IPS-20b (cell line): ENCODE results near the gene CNPY1.

Experiments
- H3K27ac ChIP-seq: one replicate; pipeline ENCODE4 v1.5.1; 2013; ENCODE audit warnings: low read length
- H3K27me3 ChIP-seq: 2 replicates; pipeline ENCODE4 v1.6.1; 2013; ENCODE audit warnings: mild to moderate bottlenecking, low read length, inconsistent platforms; ENCODE audit not compliant: insufficient read depth
- H3K36me3 ChIP-seq: 2 replicates; pipeline ENCODE4 v1.6.1; 2013; ENCODE audit warnings: low read depth, mild to moderate bottlenecking, inconsistent platforms, low read length, moderate library complexity; ENCODE audit not compliant: insufficient read depth
- H3K4me1 ChIP-seq: 2 replicates; pipeline ENCODE4 v1.6.1; 2013; ENCODE audit warnings: mild to moderate bottlenecking, control low read depth, inconsistent platforms, low read length, moderate library complexity; ENCODE audit not compliant: insufficient read depth
- H3K4me3 ChIP-seq: 2 replicates; pipeline ENCODE4 v1.5.1; 2013; ENCODE audit warnings: mild to moderate bottlenecking, low read length, inconsistent platforms
- H3K9ac ChIP-seq: 2 replicates; pipeline ENCODE4 v1.6.1; 2013; ENCODE audit warnings: low read depth, mild to moderate bottlenecking, inconsistent platforms, low read length, moderate library complexity
- H3K9me3 ChIP-seq: 2 replicates; pipeline ENCODE4 v1.6.1; 2013; ENCODE audit warnings: mild to moderate bottlenecking, low read depth, low read length, inconsistent platforms; ENCODE audit not compliant: insufficient read depth

Gene CNPY1

DNA sequence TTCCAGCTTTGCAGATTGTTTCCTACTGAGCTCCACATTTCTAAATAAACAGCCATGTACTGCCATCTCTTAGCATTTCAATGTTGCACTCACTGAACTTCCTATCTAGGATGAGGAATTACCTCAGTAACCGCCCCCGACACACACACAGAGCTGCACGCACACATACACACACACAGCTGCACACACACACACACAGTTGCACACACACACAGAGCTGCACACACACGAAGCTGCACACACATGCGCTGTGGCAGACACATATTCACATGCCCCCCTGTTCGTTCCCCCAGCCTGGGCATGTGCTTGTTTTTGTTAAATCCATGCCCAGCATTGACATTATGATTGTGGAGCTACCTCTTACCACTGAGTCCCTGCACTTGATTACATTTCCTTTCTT is 39.6 kb upstream of the CNPY1 start:
- Histone ChIP-seq H3K4me3 (no peak overlapping the region), H3K27me3 (no peaks in the 10 kb centered on the region), H3K36me3 (no peaks in the 10 kb centered on the region), H3K27ac (no peak overlapping the region), H3K4me1 (no peaks in the 10 kb centered on the region), H3K9ac (no peak overlapping the region), H3K9me3 (no peaks in the 10 kb centered on the region)

DNA sequence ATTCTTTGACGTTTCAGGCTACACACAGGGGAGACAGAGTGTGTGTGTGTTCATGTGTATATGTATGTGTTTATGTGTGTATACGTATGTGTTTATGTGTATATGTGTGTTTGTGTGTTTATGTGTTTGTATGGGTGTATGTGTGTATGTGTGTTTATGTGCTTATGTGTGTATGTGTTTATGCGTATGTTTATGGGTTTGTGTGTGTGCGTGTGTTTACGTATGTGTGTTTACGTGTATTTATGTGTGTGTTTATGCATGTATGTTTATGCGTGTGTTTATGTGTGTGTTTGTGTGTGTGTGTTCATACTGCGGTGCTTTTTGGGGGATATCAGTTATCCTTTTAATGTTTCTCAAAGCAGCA is 39.2 kb upstream of the CNPY1 start:
- no peaks in the 10 kb centered on the region for H3K27me3 ChIP-seq

DNA sequence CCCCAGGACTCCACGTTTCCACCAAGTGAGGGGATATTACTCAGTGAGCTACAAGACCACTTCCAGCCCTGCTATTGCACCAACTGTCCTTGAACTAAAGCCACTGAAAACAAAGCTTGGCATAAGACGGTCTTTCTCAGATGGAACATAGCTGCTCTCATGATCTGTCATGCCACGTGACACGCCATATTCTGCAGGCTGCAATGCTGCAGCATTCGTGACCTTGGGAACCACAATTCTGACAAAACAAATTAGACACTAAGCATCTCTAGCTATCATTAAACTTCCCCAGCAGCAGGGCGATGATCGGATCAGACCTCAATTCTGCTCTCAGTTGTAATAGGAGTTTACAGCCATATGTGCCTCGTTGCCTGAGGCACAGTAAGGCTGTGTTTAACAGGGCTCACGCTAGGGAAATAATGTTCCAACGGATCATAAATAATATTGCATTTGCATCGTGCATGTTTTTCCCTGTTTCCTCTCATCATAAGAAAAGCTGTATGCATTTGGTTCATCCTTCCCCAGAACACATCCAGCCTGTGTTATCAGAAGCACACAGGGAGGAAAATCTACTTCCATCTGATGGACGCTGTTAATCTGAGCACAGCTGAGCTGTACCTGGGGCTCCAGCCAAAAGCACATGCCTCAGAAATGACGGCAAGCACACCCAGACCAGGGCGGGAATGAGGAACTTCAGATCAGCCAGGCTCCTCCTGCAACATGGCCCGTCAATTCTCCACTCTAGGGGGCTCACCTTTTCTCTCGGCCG is 38.6 kb upstream of the CNPY1 start:
- Histone ChIP-seq H3K27me3 (no peaks in the 10 kb centered on the region), H3K9me3 (no peaks in the 10 kb centered on the region), H3K4me1 (no peaks in the 10 kb centered on the region), H3K9ac (no peak overlapping the region), H3K4me3 (no peak overlapping the region), H3K36me3 (no peaks in the 10 kb centered on the region), H3K27ac (no peak overlapping the region)

More for the DNA sequence above, 39.2 kb upstream of the CNPY1 start:
- H3K4me1 ChIP-seq, result no peaks in the 10 kb centered on the region
- no peak overlapping the region for H3K27ac ChIP-seq
- no peak overlapping the region for H3K4me3 ChIP-seq
- no peak overlapping the region for H3K9ac ChIP-seq
- no peaks in the 10 kb centered on the region for H3K9me3 ChIP-seq
- no peaks in the 10 kb centered on the region for H3K36me3 ChIP-seq

DNA sequence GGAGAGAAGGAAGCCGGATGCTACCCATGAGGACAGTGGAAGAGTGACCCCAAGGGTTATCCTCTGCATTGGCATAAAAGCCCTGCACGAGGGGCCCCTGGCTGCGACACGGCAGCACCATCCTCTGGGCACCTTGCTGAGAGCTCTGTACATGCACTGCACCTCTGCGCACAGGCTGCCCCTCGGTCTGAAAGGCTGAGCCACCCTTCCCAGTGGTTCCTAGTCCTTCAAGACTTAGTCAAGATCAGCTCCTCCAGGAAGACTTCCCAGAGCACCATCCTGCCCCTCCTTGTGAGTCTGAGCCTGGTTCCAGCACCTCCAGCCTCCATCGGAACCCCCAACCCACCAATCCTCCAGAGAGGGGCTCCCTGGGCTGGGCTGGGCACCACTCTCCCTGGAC is 37.9 kb upstream of the CNPY1 start:
- Histone ChIP-seq H3K27me3 (no peaks in the 10 kb centered on the region), H3K27ac (no peak overlapping the region)

GRCh38 chr7:155583636-155584035 is 37.3 kb upstream of the CNPY1 start:
- Histone ChIP-seq H3K27ac (no peak overlapping the region), H3K27me3 (no peaks in the 10 kb centered on the region)

More for the DNA sequence above, 37.9 kb upstream of the CNPY1 start:
- Histone ChIP-seq H3K4me3 (no peak overlapping the region), H3K9ac (no peak overlapping the region), H3K4me1 (no peaks in the 10 kb centered on the region), H3K9me3 (no peaks in the 10 kb centered on the region), H3K36me3 (no peaks in the 10 kb centered on the region)

GRCh38 chr7:155581954-155582353 is 35.6 kb upstream of the CNPY1 start:
- no peak overlapping the region for H3K9ac ChIP-seq
- no peaks in the 10 kb centered on the region for H3K9me3 ChIP-seq
- H3K36me3 ChIP-seq, result no peaks in the 10 kb centered on the region
- no peak overlapping the region for H3K4me3 ChIP-seq
- no peaks in the 10 kb centered on the region for H3K27me3 ChIP-seq
- no peak overlapping the region for H3K27ac ChIP-seq
- H3K4me1 ChIP-seq, result no peaks in the 10 kb centered on the region

More at GRCh38 chr7:155583636-155584035, 37.3 kb upstream of the CNPY1 start:
- Histone ChIP-seq H3K4me3 (no peak overlapping the region), H3K9ac (no peak overlapping the region), H3K9me3 (no peaks in the 10 kb centered on the region), H3K36me3 (no peaks in the 10 kb centered on the region), H3K4me1 (no peaks in the 10 kb centered on the region)

DNA sequence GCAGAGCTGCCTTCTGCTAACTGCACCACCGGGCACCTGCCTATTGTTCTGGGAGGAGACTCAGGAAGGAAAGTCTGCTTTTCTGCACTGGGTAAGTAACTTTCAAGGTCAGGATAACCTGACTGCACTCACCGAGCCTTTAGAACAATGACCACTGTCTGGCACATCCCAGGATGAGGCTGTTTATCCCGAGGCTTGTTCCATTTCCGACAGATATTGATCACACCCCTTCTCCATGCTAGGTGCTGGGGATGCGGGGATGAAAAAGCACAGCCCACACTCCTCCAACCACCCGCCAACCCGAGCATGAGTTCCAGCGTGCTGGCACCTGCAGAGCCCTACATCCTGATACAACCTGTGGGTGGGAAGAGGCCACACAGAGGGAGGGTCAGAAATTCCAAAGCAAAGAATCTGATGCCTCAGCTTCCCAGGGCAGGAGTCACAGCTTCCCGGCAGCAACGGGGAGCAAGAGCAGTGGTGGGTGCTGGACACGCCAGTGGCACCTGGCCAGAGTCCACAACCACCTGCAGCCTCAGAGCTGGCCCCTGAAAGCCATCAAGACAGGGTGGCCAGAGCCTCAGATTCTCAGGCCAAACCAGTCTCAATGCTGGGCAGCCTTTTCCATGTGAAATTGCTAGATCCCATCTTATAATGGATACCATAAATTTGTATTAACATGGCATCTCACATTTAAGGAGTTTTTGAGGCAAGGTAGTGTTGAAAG is 34.9 kb upstream of the CNPY1 start:
- H3K36me3 ChIP-seq, result no peaks in the 10 kb centered on the region
- no peak overlapping the region for H3K27ac ChIP-seq
- H3K4me1 ChIP-seq, result no peaks in the 10 kb centered on the region
- no peaks in the 10 kb centered on the region for H3K27me3 ChIP-seq
- H3K4me3 ChIP-seq, result no peak overlapping the region
- H3K9ac ChIP-seq, result no peak overlapping the region
- no peaks in the 10 kb centered on the region for H3K9me3 ChIP-seq

- H3K27ac ChIP-seq, result no peak overlapping the region
- H3K4me1 ChIP-seq, result no peaks in the 10 kb centered on the region
- no peak overlapping the region for H3K9ac ChIP-seq
- H3K4me3 ChIP-seq, result no peak overlapping the region
- no peaks in the 10 kb centered on the region for H3K27me3 ChIP-seq
- H3K9me3 ChIP-seq, result no peaks in the 10 kb centered on the region
- no peaks in the 10 kb centered on the region for H3K36me3 ChIP-seq
Measured at GRCh38 chr7:155580367-155580766, 34.0 kb upstream of the CNPY1 start.

- Histone ChIP-seq H3K27ac (no peak overlapping the region), H3K36me3 (no peaks in the 10 kb centered on the region), H3K9me3 (no peaks in the 10 kb centered on the region), H3K4me3 (no peak overlapping the region), H3K27me3 (no peaks in the 10 kb centered on the region), H3K9ac (no peak overlapping the region), H3K4me1 (no peaks in the 10 kb centered on the region)
Measured at GRCh38 chr7:155579565-155579964, 33.2 kb upstream of the CNPY1 start.

- Histone ChIP-seq H3K36me3 (no peaks in the 10 kb centered on the region), H3K4me1 (no peaks in the 10 kb centered on the region), H3K27ac (no peak overlapping the region), H3K27me3 (no peaks in the 10 kb centered on the region), H3K4me3 (no peak overlapping the region), H3K9me3 (no peaks in the 10 kb centered on the region), H3K9ac (no peak overlapping the region)
Measured at GRCh38 chr7:155578016-155578415, 31.7 kb upstream of the CNPY1 start.

- no peaks in the 10 kb centered on the region for H3K9me3 ChIP-seq
- no peak overlapping the region for H3K9ac ChIP-seq
- H3K4me3 ChIP-seq, result no peak overlapping the region
- H3K4me1 ChIP-seq, result no peaks in the 10 kb centered on the region
- no peaks in the 10 kb centered on the region for H3K36me3 ChIP-seq
- no peaks in the 10 kb centered on the region for H3K27me3 ChIP-seq
- no peak overlapping the region for H3K27ac ChIP-seq
Measured at GRCh38 chr7:155577509-155577905, 31.1 kb upstream of the CNPY1 start.

DNA sequence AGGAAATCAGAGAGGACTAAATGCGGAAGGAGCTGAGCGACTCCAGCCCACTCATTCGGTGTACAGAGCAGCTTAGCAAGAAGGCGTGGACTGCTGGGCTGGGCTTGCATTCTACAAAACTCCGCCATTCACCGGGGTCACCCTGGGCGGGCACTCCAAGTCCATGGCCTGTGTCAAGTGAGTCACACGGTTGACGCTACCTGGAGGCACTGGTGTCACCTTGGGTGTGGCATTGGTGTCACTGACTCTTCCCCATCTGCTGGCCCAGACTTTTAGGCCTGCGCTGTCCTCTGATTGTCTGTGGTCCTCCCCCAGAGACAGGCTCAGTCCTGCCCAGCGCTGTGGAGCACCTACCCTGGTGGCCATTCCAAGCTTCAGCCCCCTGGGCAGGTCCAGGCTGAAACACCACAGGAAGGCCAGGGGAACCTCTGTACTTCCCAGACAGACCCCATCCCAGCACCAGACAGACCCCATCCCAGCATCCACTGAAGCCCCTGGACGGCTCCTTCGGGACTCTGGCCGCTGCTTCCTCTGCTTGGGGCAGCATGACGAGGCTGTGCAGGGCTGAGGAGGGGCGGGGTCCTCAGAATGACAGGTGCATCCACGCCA is 30.6 kb upstream of the CNPY1 start:
- no peaks in the 10 kb centered on the region for H3K9me3 ChIP-seq
- H3K4me3 ChIP-seq, result no peak overlapping the region
- H3K27ac ChIP-seq, result no peak overlapping the region
- no peaks in the 10 kb centered on the region for H3K4me1 ChIP-seq
- no peak overlapping the region for H3K9ac ChIP-seq
- no peaks in the 10 kb centered on the region for H3K36me3 ChIP-seq
- no peaks in the 10 kb centered on the region for H3K27me3 ChIP-seq
